Cardiac fibroblast (primary cell): Measurements from ENCODE around the gene ALPK3.

Experiments used
- DNase-seq, 2 donors: peaks; one replicate each; pipeline versions ENCODE4 v3.0.0 to v3.0.0-alpha.2; 2010; ENCODE audit warnings: low read depth in 2 of 2
- H3K4me3 ChIP-seq, 2 donors: replicated peaks in 1 of 2; 1 replicate in 1 of 2; 2 replicates in 1 of 2; pipeline ENCODE4 v1.5.1; 2011; ENCODE audit warnings: low read depth in 2 of 2, low read length in 2 of 2, mild to moderate bottlenecking in 2 of 2, moderate library complexity in 1 of 2
- CTCF ChIP-seq: IDR thresholded peaks from one replicate; pipeline ENCODE4 v1.5.1; 2011; ENCODE audit warnings: low read depth, mild to moderate bottlenecking, low read length, inconsistent platforms

ALPK3 gene

GRCh38 chr15:84917452-84917851 lies 100.3 kb downstream of the ALPK3 start:
- TF ChIP-seq CTCF: no peak
- DNase-seq: no peak
- no peak overlapping the region for H3K4me3 ChIP-seq

- no peak overlapping the region for H3K4me3 ChIP-seq
- DNase-seq: no peak
- no peak for TF ChIP-seq CTCF
Measured at GRCh38 chr15:84919106-84919667, 102.0 kb downstream of the ALPK3 start.

- no peak for DNase-seq
- TF ChIP-seq CTCF: no peak
Measured at GRCh38 chr15:84921121-84921520, 104.0 kb downstream of the ALPK3 start.

GRCh38 chr15:84922530-84922929 lies 105.4 kb downstream of the ALPK3 start:
- H3K4me3 ChIP-seq: no peak overlapping the region
- no peak for DNase-seq
- no peak for TF ChIP-seq CTCF

More at GRCh38 chr15:84921121-84921520, 104.0 kb downstream of the ALPK3 start:
- H3K4me3 ChIP-seq: no peak overlapping the region
